Measurements from ENCODE around the gene SLC24A3. TPM values are rescaled to one million over a fixed set of nuclear protein-coding genes. Genes with fewer than 3 reads are reported as not detected.

Gene SLC24A3
- total RNA-seq, 1 donor from 2014 or later: 0.08 TPM

DNA sequence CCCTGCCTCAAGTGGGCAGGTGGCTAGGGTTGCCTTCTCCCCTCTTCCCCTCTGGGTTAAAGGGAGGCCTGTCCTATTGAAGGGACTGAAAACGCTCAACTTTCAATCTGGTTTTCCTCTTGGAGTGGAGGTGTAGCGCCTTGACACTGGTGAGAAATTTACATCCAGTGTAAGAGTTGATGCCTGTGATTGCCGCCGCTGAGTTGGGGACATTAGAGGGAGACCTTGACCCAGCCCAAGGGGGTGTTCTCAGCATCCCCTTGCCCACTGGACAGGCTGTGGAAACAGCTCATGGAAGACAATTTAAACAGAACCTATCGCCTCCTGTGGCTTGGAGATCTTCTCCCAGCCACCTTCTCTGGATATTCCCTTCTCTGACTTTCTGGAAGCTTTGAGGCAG lies 61.6 kb downstream of the SLC24A3 start:
- Histone ChIP-seq H3K36me3 (ENCODE audit: control insufficient read depth, insufficient read depth, low read length) (no peaks in the 10 kb centered on the region), H3K27me3 (ENCODE audit: control insufficient read depth, insufficient read depth, low read length) (peaks cover 2% of the 10 kb centered on the region), H3K4me3 (ENCODE audit: low read depth, low read length) (no peak overlapping the region)
- TF ChIP-seq, protein P1, sequence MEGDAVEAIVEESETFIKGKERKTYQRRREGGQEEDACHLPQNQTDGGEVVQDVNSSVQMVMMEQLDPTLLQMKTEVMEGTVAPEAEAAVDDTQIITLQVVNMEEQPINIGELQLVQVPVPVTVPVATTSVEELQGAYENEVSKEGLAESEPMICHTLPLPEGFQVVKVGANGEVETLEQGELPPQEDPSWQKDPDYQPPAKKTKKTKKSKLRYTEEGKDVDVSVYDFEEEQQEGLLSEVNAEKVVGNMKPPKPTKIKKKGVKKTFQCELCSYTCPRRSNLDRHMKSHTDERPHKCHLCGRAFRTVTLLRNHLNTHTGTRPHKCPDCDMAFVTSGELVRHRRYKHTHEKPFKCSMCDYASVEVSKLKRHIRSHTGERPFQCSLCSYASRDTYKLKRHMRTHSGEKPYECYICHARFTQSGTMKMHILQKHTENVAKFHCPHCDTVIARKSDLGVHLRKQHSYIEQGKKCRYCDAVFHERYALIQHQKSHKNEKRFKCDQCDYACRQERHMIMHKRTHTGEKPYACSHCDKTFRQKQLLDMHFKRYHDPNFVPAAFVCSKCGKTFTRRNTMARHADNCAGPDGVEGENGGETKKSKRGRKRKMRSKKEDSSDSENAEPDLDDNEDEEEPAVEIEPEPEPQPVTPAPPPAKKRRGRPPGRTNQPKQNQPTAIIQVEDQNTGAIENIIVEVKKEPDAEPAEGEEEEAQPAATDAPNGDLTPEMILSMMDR (IDR thresholded peaks at IDR 0.05; ENCODE audit: insufficient read depth, low read length, poor library complexity, severe bottlenecking): no peak
- DNase-seq (ENCODE audit: low read depth): no peak

DNA sequence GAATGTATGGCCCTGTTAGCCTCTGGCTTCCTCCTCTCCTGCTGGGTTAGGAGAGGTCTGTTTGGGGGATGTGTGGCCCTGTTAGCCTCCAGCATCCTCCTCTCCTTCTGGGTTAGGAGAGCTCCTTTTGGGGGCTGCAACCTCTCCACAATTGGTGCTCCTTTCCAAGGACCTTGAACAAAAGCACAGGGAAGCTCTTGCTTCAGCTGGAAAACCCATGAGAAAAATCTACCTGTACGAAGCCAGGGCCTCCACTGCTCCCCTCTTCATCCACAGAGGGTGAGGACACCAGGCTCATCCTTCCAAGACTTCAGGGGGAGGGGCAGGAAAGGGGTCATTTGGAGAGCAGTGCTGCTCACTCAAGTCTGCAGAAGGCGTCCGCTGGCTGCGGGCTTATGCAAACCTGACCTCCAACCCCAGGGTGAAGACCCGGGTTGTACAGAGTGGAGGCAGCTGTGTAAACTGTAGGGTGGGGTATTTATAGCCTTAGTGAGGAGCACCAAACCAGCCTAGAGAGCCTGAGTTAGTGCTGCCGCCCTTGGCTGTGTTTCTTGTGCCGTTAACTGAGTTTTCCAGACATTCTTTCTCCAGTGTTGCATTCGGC lies 62.1 kb downstream of the SLC24A3 start:
- Histone ChIP-seq H3K27me3 (ENCODE audit: control insufficient read depth, insufficient read depth, low read length) (peaks cover 2% of the 10 kb centered on the region), H3K4me3 (ENCODE audit: low read depth, low read length) (no peak overlapping the region), H3K36me3 (ENCODE audit: control insufficient read depth, insufficient read depth, low read length) (no peaks in the 10 kb centered on the region)
- DNase-seq (ENCODE audit: low read depth): no peak
- TF ChIP-seq, protein P1 (IDR thresholded peaks at IDR 0.05; ENCODE audit: insufficient read depth, low read length, poor library complexity, severe bottlenecking): no peak

- no peaks in the 10 kb centered on the region for H3K36me3 ChIP-seq (ENCODE audit: control insufficient read depth, insufficient read depth, low read length)
- H3K4me3 ChIP-seq (ENCODE audit: low read depth, low read length): no peak overlapping the region
- DNase-seq (ENCODE audit: low read depth): no peak
- TF ChIP-seq, protein P1 (IDR thresholded peaks at IDR 0.05; ENCODE audit: insufficient read depth, low read length, poor library complexity, severe bottlenecking): no peak
- peaks cover 2% of the 10 kb centered on the region for H3K27me3 ChIP-seq (ENCODE audit: control insufficient read depth, insufficient read depth, low read length)
Measured at GRCh38 chr20:19275038-19275629, 62.7 kb downstream of the SLC24A3 start.

DNA sequence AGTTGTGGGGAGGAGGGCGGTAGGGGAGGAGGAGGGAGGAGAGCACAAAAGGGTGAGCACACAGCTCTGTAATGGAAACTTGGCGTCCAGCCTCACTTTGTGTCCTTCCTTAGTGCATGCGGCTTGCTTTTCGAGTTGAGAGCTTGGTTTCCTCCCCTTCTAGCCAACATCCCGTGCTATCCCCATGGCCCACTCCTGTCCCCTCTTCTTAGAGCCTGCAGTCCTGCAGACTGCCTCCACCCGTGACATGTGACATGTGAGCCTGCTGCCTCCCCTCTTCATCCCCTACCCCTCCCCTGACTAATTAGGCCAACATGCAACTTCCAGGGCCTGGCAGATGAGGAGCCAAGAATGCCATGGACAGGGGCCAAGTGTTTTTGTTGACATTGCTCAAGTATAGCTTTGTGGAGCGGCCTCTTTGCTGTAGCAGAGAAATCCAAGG lies 63.2 kb downstream of the SLC24A3 start:
- peaks cover 2% of the 10 kb centered on the region for H3K27me3 ChIP-seq (ENCODE audit: control insufficient read depth, insufficient read depth, low read length)
- TF ChIP-seq, protein P1 (IDR thresholded peaks at IDR 0.05; ENCODE audit: insufficient read depth, low read length, poor library complexity, severe bottlenecking): no peak
- no peak for DNase-seq (ENCODE audit: low read depth)
- no peaks in the 10 kb centered on the region for H3K36me3 ChIP-seq (ENCODE audit: control insufficient read depth, insufficient read depth, low read length)
- H3K4me3 ChIP-seq (ENCODE audit: low read depth, low read length): no peak overlapping the region

DNA sequence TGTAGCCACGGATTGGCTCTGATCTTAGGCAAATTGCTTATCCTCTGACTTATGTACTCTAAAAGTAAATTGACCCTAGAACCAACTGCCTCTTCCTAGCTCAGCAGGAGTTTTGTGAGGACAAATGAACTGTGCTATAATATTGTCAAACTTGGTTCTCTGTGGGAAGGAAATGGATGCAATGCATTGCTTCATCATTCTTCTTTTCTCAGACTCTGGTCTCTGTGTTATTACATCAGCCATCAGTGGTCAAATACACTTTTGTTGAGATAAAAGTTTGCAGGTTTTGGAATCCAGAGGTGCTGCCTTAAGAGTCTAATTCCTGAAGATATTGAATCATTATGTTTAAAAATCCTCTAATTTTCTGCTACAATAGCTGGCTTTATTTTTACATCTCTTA lies 64.9 kb downstream of the SLC24A3 start:
- TF ChIP-seq, protein P1 (IDR thresholded peaks at IDR 0.05; ENCODE audit: insufficient read depth, low read length, poor library complexity, severe bottlenecking): no peak
- H3K4me3 ChIP-seq (ENCODE audit: low read depth, low read length): no peak overlapping the region
- no peak for DNase-seq (ENCODE audit: low read depth)
- H3K27me3 ChIP-seq (ENCODE audit: control insufficient read depth, insufficient read depth, low read length): peaks cover 2% of the 10 kb centered on the region
- no peaks in the 10 kb centered on the region for H3K36me3 ChIP-seq (ENCODE audit: control insufficient read depth, insufficient read depth, low read length)
